CD4-positive, alpha-beta T cell treated with Interleukin-4 for 4 hours (primary cell): Measurements from ENCODE around the gene CFAP54.

Experiments used
- DNase-seq: peaks from one replicate; pipeline ENCODE4 v3.0.0-alpha.2; 2020

Gene CFAP54

DNA sequence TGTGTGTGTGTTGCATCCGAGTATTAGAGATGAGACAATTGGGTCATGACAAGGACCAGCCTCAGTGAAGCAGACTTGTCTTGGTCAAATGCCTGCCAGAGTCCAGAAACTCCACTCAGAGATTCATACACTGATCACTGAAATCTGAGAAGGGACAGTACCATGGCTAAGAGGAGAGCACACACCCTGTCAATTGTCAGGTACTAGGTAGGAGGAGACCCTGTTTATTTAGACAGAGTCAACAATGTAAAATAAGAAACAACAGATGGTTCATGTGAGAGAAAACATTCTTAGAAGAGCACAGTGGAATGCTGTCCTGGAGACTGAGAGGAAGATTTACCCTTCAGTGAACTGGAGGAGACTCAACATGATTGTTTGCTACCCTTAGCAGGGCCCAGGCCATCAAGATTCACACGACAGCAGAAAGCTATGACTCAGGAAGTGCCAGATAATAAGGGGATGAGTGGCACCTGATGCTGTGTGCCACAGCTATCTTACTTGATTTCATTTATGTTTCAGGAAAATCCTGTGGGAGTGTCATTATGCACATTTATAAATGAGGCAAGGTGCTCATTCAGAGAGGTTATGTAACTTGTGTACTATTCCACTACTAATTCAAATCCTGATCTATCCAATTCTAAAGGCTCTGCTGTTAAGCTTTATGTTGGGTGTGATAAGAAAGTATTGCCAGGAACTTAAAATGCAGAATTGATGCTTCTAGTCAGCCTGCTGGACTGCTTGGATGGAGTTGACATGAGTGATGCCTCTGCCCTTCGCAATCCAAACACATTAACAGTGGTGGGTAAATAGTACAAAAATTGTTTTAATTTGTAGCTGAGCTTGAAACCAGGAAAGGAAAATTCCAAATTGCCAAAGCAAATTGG lies 281.1 kb downstream of the CFAP54 start:
- no peak for DNase-seq

DNA sequence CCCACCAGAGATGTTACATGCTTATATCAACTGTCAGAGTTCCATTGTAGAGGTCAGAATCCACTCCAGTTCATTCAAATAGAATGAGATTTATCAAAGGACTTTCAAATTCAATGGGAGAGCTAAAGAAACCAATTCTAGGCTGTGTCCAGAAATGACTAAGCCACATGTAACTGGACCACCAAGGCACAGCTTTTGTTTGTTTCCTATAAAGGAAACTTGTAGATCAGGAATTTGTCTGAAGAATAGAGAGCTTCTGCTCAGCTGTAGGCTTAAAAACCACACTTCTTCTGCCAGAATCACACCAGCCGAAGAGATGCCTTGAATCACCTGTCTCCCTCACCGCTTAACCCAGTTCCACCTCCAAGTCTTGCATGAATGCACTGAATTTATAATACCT lies 283.7 kb downstream of the CFAP54 start:
- DNase-seq, result no peak

GRCh38 chr12:96774496-96775256 lies 285.3 kb downstream of the CFAP54 start:
- no peak for DNase-seq

DNA sequence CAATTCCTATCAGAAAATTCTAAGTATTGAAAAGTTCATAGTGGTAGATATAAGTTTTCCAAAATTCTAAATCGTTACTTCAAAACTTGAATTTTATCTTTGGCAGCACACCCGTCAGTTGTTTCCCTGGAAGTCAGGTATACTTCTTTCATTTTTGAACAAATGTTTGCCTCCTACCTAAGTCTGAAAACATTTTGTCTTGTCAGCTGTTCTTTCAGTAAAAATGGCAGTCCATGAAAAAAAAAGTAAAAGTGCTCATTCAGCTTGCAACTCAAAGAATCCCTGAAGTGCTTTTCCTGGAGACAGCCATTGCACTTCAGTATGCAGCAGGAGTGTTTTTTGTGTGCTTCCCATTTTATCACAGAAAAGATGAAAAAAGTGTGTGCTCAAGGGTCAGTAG lies 287.5 kb downstream of the CFAP54 start:
- DNase-seq, result no peak

DNA sequence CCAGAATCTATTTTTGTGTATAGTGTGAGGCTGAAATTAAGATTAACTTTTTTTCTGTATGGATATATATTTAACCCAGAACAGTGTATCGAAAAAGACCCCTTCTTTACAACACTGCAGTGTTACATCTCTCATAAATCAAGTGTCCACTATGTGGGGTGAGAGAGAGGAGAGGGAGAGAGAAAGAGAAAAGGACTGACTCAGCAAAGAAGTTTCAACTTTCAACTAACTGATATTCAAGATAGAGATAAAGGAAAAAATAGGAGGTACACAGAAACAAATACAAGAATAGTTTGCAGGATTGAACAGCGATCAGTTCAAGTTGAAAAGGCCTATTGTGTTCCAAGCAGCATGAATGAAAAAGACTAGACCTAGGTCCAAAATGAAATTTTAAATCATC lies 291.0 kb downstream of the CFAP54 start:
- DNase-seq, result no peak

- no peak for DNase-seq
These were observed 297.4 kb downstream of the CFAP54 start for GRCh38 chr12:96786791-96787190.

GRCh38 chr12:96803969-96804368 lies 314.6 kb downstream of the CFAP54 start:
- DNase-seq, result no peak

DNA sequence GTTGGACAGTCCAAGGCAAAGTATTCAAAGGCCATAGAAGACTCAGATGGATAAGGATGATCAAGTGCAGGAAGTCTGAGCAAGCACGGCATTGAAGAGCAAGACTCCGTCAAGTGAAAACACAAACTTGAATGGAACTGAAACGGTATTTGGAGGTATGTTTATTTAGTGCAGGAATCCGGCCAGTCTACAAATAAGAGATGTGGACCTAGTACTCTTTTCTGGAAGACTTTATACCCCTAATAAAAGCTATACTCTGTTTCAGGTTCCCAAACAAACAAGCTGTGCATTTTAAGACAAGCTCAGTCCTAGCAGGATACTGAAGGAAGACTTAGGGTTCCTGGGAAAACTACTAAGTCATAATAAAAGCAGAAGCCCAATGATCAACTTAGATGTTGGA lies 316.9 kb downstream of the CFAP54 start:
- DNase-seq, result no peak

- DNase-seq, result no peak
These were observed 318.4 kb downstream of the CFAP54 start for GRCh38 chr12:96807741-96808140.

DNA sequence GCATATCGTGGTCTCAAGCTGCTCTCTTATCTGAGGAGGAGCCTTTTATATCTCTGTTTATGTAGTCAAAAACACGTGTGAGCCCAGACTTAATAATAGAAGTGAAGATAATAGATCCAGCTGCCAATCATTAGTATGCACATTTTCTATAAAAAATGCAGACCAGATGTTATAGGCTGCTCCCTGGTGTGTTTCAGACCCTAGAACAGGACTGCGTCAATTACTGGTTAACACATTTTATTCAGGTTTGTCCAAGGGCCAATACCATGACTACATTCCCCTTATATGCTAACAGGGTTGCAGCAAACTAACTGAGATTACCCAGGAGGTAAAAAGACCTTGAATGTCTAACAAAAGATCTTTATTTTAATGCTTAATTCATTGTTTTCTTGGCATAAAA lies 319.2 kb downstream of the CFAP54 start:
- no peak for DNase-seq

GRCh38 chr12:96809522-96809921 lies 320.1 kb downstream of the CFAP54 start:
- DNase-seq, result no peak

GRCh38 chr12:96810057-96810456 lies 320.7 kb downstream of the CFAP54 start:
- no peak for DNase-seq

DNA sequence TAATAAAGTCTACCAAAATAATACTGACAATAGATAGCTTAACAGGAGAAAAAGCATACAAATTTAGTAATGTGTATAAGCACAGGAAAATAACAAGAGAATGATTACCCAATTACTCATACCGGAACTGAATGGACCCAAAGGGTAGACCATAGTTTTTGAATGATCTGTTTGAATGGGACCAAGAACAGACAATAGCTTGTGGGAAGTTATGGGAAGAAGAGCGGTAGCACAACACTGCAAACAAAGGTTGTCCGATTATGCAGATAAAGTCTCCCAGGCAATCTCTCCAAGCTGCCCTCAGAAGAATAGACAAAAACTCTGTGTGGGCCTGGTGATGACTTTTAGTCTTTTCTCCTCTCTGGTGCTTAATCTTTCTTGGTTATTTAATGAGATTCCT lies 321.1 kb downstream of the CFAP54 start:
- no peak for DNase-seq

- DNase-seq, result no peak
These were observed 321.7 kb downstream of the CFAP54 start for GRCh38 chr12:96811083-96811482.

GRCh38 chr12:96812153-96812552 lies 322.8 kb downstream of the CFAP54 start:
- DNase-seq, result no peak

- no peak for DNase-seq
These were observed 324.8 kb downstream of the CFAP54 start for GRCh38 chr12:96814200-96814599.

GRCh38 chr12:96821592-96821991 lies 332.2 kb downstream of the CFAP54 start:
- DNase-seq, result no peak

DNA sequence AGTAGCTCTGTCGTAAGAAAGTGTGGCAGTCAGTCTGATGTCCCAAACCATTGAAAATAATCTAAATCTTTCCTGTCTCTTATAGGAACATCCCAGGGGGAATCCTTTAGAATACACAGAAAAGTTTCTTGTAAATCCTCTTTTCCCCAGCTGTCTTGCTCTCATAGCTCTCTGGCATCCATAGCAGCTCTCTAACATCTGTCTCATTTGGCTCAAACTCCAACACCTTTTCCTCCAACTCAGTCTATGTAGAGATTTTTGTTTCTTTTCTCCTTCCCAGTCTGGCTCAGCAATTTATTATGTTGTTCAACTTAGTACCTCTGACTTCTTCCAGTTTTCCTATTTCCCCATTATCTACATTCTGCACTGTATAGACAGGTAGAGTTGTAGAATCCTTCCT lies 333.3 kb downstream of the CFAP54 start:
- DNase-seq, result no peak

- DNase-seq, result no peak
These were observed 334.9 kb downstream of the CFAP54 start for GRCh38 chr12:96824074-96824837.

DNA sequence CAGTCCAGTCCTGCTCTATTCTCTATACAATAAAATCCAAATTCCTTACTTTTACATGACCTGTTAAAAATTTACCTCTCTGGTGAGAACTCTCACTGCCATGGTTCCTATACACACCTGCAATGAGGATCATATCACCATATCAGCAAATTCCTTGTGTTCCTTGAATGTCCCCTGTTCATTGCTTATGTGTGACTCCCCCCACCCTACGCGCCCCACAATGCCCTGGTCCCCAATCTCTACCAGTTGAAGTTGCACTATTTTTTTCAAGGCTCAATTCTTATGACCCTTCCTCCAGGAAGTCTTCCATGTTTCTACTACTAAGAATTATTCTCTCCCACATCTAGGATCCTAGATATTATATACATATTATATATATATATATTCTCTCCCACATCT lies 335.5 kb downstream of the CFAP54 start:
- no peak for DNase-seq

DNA sequence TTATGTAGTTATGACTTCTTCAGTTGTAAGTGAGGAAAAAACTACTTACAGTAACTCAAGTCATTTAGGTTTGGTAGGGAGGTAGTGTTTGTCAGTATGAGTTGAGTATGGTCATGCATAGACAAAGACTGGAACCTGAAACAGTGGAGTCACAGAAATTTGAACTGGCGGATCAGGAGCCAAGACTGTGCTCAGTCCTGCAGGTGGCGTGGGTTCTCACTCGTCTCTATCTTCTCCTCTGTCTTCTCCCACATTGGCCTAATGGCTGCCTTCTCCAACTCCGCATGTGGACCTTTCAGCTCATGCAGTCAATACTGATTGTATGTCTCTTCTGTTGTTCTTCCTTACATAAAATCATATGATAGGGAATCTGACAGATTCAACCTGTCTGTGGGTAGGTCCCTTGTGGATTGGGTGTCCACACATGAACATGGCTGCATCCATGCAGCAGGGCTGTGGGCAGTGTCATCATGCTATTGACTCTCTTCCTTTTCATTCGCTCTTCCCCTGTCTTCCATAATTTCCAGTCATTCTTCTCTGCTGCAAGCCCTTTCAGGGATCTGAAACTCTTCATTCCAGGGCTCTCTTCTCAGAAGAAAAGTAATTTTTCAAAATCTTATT lies 338.9 kb downstream of the CFAP54 start:
- no peak for DNase-seq

GRCh38 chr12:96829354-96829753 lies 340.0 kb downstream of the CFAP54 start:
- no peak for DNase-seq

- no peak for DNase-seq
These were observed 342.0 kb downstream of the CFAP54 start for GRCh38 chr12:96831346-96831745.
